Ovary (tissue), 9 donors: ENCODE measurements around the gene TRAPPC2. TPM values are rescaled to one million over a fixed set of nuclear protein-coding genes. Genes with fewer than 3 reads are reported as not detected.
"Not testable (repeated sequence)": the region's sequence is repeated elsewhere in the genome, so short reads cannot be mapped to it uniquely, and the experiment has no call there.

ENCODE experiments used
- DNase-seq, 5 donors: peaks; one replicate each; pipeline ENCODE4 v3.0.0-alpha.2; 2019 to 2020
- H3K27ac ChIP-seq, 2 donors: fragments of 200-600 bp; one replicate each; pipeline versions ENCODE4 v1.5.1 to v1.8.0; 2019 to 2022
- H3K27me3 ChIP-seq: fragments of 200-600 bp; one replicate; pipeline ENCODE4 v1.8.0; 2022
- H3K36me3 ChIP-seq: fragments of 200-600 bp; sonication (generic); one replicate; pipeline ENCODE4 v1.5.1; 2019
- H3K4me1 ChIP-seq: one replicate; pipeline ENCODE4 v1.8.1; 2013; ENCODE audit warnings: mild to moderate bottlenecking, moderate library complexity; ENCODE audit not compliant: insufficient read depth
- H3K4me3 ChIP-seq: fragments of 200-600 bp; sonication (generic); one replicate; pipeline ENCODE4 v1.5.1; 2017
- H3K9me3 ChIP-seq, 2 donors: fragments of 200-600 bp in 1 of 2; sonication (generic) in 1 of 2; one replicate each; pipeline versions ENCODE4 v1.5.1 to v1.8.1; 2013 to 2019; ENCODE audit warnings: mild to moderate bottlenecking in 1 of 2, moderate library complexity in 1 of 2
- EP300 ChIP-seq: sonication (generic); formaldehyde crosslinking; IDR thresholded peaks from one replicate; pipeline ENCODE4 v1.6.1; 2017; ENCODE audit warnings: antibody characterized with exemption
- POLR2A ChIP-seq: fragments of 450-650 bp; IDR thresholded peaks from one replicate; pipeline ENCODE4 v1.6.1; 2017; ENCODE audit warnings: antibody characterized with exemption, mild to moderate bottlenecking, moderate library complexity
- WGBS, 3 donors: extraction: QIAGEN DNeasy Blood & Tissue Kit in 1 of 3; methylation state at CpG; one replicate each; pipeline versions ENCODE4 v1.1.5 to v1.1.7; 2013 to 2017; 5-methylcytosine and 5-hydroxymethylcytosine counted together
- intact Hi-C, 4 donors: fragments of 100-400 bp; cut with DNase I; formaldehyde crosslinking; loops; one replicate each; pipeline versions ENCODE4 v1.11.0 to v1.15.1; 2022 to 2023
- polyA plus RNA-seq, 2 donors: library from polyadenylated mRNA; stranded (reverse); fragments of 200-250 nt in 1 of 2; fragments of 350-450 nt in 1 of 2; fragmentation: Illumina TruSeq in 1 of 2; extraction: RNeasy Lipid Tissue Mini Kit (QIAGEN cat#74804) in 1 of 2; gene quantifications; one replicate each; pipeline ENCODE4 v1.2.3, GENCODE V29; 2013 to 2014
- total RNA-seq, 7 donors: library from RNA; depleted of rRNA in 2 of 7; stranded (reverse); fragments of >200 nt in 2 of 7; fragmentation: NEBNext Ultra II Directional in 3 of 7; extraction: Animal tissue kit (Norgen Biotek cat#: 25700) in 3 of 7; gene quantifications; one replicate each; pipeline versions ENCODE4 v1.1.0 to v1.2.4, GENCODE V29; 2016 to 2023
- TF ChIP-seq, protein P1 (sequence below), 3 donors: fragments of 450-650 bp in 2 of 3; fragments of 200-600 bp in 1 of 3; IDR thresholded peaks; one replicate each; pipeline versions ENCODE4 v1.5.1 to v1.8.0; 2016 to 2022; ENCODE audit warnings: antibody characterized with exemption in 3 of 3, mild to moderate bottlenecking in 1 of 3
- donor health status: DM: no; HTN: no; CAD: no; lungs with moderate emphysema.
- donor health status: DM: no; HTN: no; CAD: no.
- donor health status: Bipolar disorder and iron deficiency.
- donor health status: DM: yes; HTN: yes; CAD: no.
- donor health status: DM: no; HTN: no; CAD: no.
- donor health status: DM: yes; HTN: yes; CAD: no.

TRAPPC2 gene
- total and polyA plus RNA-seq, 9 donors: 10.7 to 26.5 (median 20.9) TPM

GRCh38 chrX:13687203-13687602, 47.2 kb downstream of the TRAPPC2 start:
- TF ChIP-seq EP300 (no peak), POLR2A (no peak)
- TF ChIP-seq, protein P1, sequence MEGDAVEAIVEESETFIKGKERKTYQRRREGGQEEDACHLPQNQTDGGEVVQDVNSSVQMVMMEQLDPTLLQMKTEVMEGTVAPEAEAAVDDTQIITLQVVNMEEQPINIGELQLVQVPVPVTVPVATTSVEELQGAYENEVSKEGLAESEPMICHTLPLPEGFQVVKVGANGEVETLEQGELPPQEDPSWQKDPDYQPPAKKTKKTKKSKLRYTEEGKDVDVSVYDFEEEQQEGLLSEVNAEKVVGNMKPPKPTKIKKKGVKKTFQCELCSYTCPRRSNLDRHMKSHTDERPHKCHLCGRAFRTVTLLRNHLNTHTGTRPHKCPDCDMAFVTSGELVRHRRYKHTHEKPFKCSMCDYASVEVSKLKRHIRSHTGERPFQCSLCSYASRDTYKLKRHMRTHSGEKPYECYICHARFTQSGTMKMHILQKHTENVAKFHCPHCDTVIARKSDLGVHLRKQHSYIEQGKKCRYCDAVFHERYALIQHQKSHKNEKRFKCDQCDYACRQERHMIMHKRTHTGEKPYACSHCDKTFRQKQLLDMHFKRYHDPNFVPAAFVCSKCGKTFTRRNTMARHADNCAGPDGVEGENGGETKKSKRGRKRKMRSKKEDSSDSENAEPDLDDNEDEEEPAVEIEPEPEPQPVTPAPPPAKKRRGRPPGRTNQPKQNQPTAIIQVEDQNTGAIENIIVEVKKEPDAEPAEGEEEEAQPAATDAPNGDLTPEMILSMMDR (IDR thresholded peaks at IDR 0.05): no peak
- intact Hi-C loops: no loop called here
- Histone ChIP-seq H3K4me1 (peaks cover 9% of the 10 kb centered on the region), H3K27ac (no peak overlapping the region), H3K4me3 (no peak overlapping the region), H3K36me3 (no peaks in the 10 kb centered on the region), H3K27me3 (no peaks in the 10 kb centered on the region), H3K9me3 (no peaks in the 10 kb centered on the region)
- DNase-seq: no peak
- WGBS, 3 donors: 65 to 75% (median 71%) methylated on average over 1 of the region's 1 CpG

DNA sequence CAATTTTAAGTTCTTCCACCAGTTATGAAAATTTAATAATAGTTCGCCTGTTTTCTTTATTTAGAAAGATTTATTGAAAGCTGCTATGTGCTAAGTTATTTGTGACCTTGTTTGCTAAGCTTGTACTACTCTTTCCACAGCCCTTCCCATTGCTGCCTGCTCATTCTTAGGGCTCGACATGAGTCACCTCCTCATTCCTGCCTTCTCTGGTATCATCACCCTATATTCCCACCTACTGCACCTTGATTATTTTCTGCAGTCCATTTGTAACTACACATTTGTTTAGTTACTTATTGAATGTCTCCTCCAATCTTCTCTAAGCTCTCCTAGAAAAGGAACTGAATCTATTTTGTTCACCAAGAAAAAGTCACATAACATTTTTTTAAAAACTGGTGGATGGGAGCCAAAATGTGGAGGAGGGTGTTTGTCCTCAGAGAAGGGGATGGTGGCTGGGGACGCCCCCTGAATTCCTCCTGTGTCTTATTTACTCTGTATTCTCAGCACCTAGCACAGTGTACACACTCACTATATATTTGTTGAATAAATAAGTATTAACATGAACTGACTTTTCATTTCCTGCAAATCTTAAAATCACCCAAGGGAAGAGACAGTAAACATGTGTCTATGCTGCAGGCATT, 49.2 kb downstream of the TRAPPC2 start:
- Histone ChIP-seq H3K27ac (no peak overlapping the region), H3K27me3 (no peaks in the 10 kb centered on the region), H3K4me1 (no peaks in the 10 kb centered on the region), H3K9me3 (no peaks in the 10 kb centered on the region), H3K4me3 (no peak overlapping the region), H3K36me3 (no peaks in the 10 kb centered on the region)
- intact Hi-C loops: no loop called here
- 39 to 44% (median 40%) methylated on average over 3 of the region's 3 CpGs for WGBS, 3 donors
- no peak for DNase-seq
- TF ChIP-seq EP300 (no peak), POLR2A (no peak)
- TF ChIP-seq, protein P1 (IDR thresholded peaks at IDR 0.05): no peak

- TF ChIP-seq EP300 (no peak), POLR2A (no peak)
- TF ChIP-seq, protein P1 (IDR thresholded peaks at IDR 0.05): no peak
- Histone ChIP-seq H3K4me1 (no peaks in the 10 kb centered on the region), H3K36me3 (no peaks in the 10 kb centered on the region), H3K27me3 (no peaks in the 10 kb centered on the region), H3K9me3 (no peaks in the 10 kb centered on the region), H3K4me3 (no peak overlapping the region), H3K27ac (no peak overlapping the region)
- 69 to 75% (median 70%) methylated on average over 4 of the region's 4 CpGs for WGBS, 3 donors
- intact Hi-C loops: no loop called here
- DNase-seq: no peak
Observed at GRCh38 chrX:13684361-13684760, 50.1 kb downstream of the TRAPPC2 start.

- H3K9me3 ChIP-seq: no peaks in the 10 kb centered on the region
- H3K4me1 ChIP-seq: no peaks in the 10 kb centered on the region
- no peaks in the 10 kb centered on the region for H3K36me3 ChIP-seq
- H3K4me3 ChIP-seq: no peak overlapping the region
- no peak for DNase-seq
- intact Hi-C loops: no loop called here
- no peaks in the 10 kb centered on the region for H3K27me3 ChIP-seq
- no peak overlapping the region for H3K27ac ChIP-seq
- TF ChIP-seq, protein P1 (IDR thresholded peaks at IDR 0.05): no peak
- TF ChIP-seq POLR2A: no peak
- no peak for TF ChIP-seq EP300
- 69 to 78% (median 77%) methylated on average over 7 of the region's 7 CpGs for WGBS, 3 donors
Observed at GRCh38 chrX:13681595-13681994, 52.8 kb downstream of the TRAPPC2 start.

DNA sequence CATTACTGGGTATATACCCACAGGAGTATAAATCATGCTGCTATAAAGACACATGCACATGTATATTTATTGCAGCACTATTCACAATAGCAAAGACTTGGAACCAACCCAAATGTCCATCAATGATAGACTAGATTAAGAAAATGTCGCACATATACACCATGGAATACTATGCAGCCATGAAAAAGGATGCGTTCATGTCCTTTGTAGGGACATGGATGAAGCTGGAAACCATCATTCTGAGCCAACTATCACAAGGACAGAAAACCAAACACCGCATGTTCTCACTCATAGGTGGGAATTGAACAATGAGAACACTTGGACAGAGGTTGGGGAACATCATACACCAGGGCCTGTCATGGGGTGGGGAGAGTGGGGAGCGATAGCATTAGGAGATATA, 54.7 kb downstream of the TRAPPC2 start:
- WGBS, 3 donors: 88 to 95% (median 94%) methylated on average over 4 of the region's 4 CpGs
- H3K27ac ChIP-seq, DNase-seq, H3K27me3 ChIP-seq, intact Hi-C loops, H3K4me3 ChIP-seq, H3K9me3 ChIP-seq, H3K4me1 ChIP-seq, H3K36me3 ChIP-seq: not testable (repeated sequence)
